Neural cell (in vitro differentiated cells): ENCODE data around the gene REPIN1. TPM values are rescaled to one million over a fixed set of nuclear protein-coding genes. Genes with fewer than 3 reads are reported as not detected.

Experiments used
- H2AFZ ChIP-seq: fragments of 200-600, 300-800 bp; sonication (generic), shearing (Covaris generic); 2 replicates; pipeline ENCODE4 v1.6.0; 2014; ENCODE audit warnings: low read depth, mild to moderate bottlenecking, antibody characterized with exemption, low read length, moderate library complexity
- H3F3A ChIP-seq: fragments of 200-600 bp; shearing (Covaris generic); 2 replicates; pipeline ENCODE4 v1.6.1; 2016; ENCODE audit warnings: mild to moderate bottlenecking, moderate library complexity, mixed read lengths, antibody characterized with exemption, low read length; ENCODE audit not compliant: insufficient read depth, poor library complexity, severe bottlenecking
- H3K27ac ChIP-seq: fragments of 200-600, 300-800 bp; sonication (generic), shearing (Covaris generic); 2 replicates; pipeline ENCODE4 v1.5.1; 2014; ENCODE audit warnings: mild to moderate bottlenecking, low read length, moderate library complexity
- H3K27me3 ChIP-seq: fragments of 300-800, 200-600 bp; sonication (generic), shearing (Covaris generic); 2 replicates; pipeline ENCODE4 v1.6.0; 2014; ENCODE audit warnings: mild to moderate bottlenecking, low read depth, low read length, moderate library complexity; ENCODE audit not compliant: insufficient read depth
- H3K36me3 ChIP-seq: fragments of 300-800, 200-600 bp; sonication (generic), shearing (Covaris generic); 2 replicates; pipeline ENCODE4 v1.5.1; 2014; ENCODE audit warnings: mild to moderate bottlenecking, antibody characterized with exemption, low read length, moderate library complexity; ENCODE audit not compliant: insufficient read depth
- H3K4me2 ChIP-seq: fragments of 300-800, 200-600 bp; sonication (generic), shearing (Covaris generic); 2 replicates; pipeline ENCODE4 v1.6.0; 2014; ENCODE audit warnings: mild to moderate bottlenecking, low read length
- H3K4me3 ChIP-seq: fragments of 300-800, 200-600 bp; sonication (generic), shearing (Covaris generic); 2 replicates; pipeline ENCODE4 v1.5.1; 2014; ENCODE audit warnings: mild to moderate bottlenecking, low read length, moderate library complexity
- H3K79me2 ChIP-seq: fragments of 200-600 bp; shearing (Covaris generic); replicated peaks from 2 replicates; pipeline ENCODE4 v1.6.0; 2014; ENCODE audit warnings: mild to moderate bottlenecking, low read length, moderate library complexity; ENCODE audit not compliant: insufficient read depth
- H3K9ac ChIP-seq: fragments of 300-800, 200-600 bp; sonication (generic), shearing (Covaris generic); 2 replicates; pipeline ENCODE4 v1.6.1; 2016; ENCODE audit warnings: mild to moderate bottlenecking, low read length, mixed read lengths
- H3K9me2 ChIP-seq: fragments of 200-600 bp; shearing (Covaris generic); 2 replicates; pipeline ENCODE4 v1.6.1; 2016; ENCODE audit warnings: mild to moderate bottlenecking, low read length, mixed read lengths; ENCODE audit not compliant: insufficient read depth
- H3K9me3 ChIP-seq: fragments of 200-600, 300-800 bp; sonication (generic), shearing (Covaris generic); 2 replicates; pipeline ENCODE4 v1.6.1; 2016; ENCODE audit warnings: mild to moderate bottlenecking, mixed run types, low read length, moderate library complexity, mixed read lengths
- H4K20me1 ChIP-seq: fragments of 200-600 bp; shearing (Covaris generic); 2 replicates; pipeline ENCODE4 v1.6.1; 2016; ENCODE audit warnings: mild to moderate bottlenecking, mixed run types; ENCODE audit not compliant: insufficient read depth
- EP300 ChIP-seq: fragments of 450-650 bp; conservative IDR thresholded peaks from 2 replicates; pipeline ENCODE4 v1.6.1; 2014; ENCODE audit warnings: antibody characterized with exemption, mild to moderate bottlenecking, moderate library complexity; ENCODE audit not compliant: poor library complexity, severe bottlenecking
- EZH2 ChIP-seq: fragments of 200-600, 300-800 bp; shearing (Covaris generic), sonication (generic); IDR thresholded peaks from 2 replicates; pipeline ENCODE4 v1.6.1; 2014; ENCODE audit warnings: antibody characterized with exemption, low read length, borderline replicate concordance, mild to moderate bottlenecking; ENCODE audit not compliant: insufficient read depth, poor library complexity, severe bottlenecking
- MXI1 ChIP-seq: fragments of 450-650 bp; conservative IDR thresholded peaks from 2 replicates; pipeline ENCODE4 v1.6.1; 2014; ENCODE audit warnings: antibody characterized with exemption, mild to moderate bottlenecking; ENCODE audit not compliant: poor library complexity, severe bottlenecking
- POLR2AphosphoS5 ChIP-seq: IDR thresholded peaks from 2 replicates; pipeline ENCODE4 v1.6.1; 2012
- RAD21 ChIP-seq: fragments of 450-650 bp; conservative IDR thresholded peaks from 2 replicates; pipeline ENCODE4 v1.6.1; 2014; ENCODE audit warnings: antibody characterized with exemption, mild to moderate bottlenecking, moderate library complexity
- SMC3 ChIP-seq: fragments of 450-650 bp; conservative IDR thresholded peaks from 2 replicates; pipeline ENCODE4 v1.6.1; 2014; ENCODE audit warnings: antibody characterized with exemption, mild to moderate bottlenecking, moderate library complexity; ENCODE audit not compliant: poor library complexity
- TAF1 ChIP-seq: IDR thresholded peaks from 2 replicates; pipeline ENCODE4 v1.6.1; 2012; ENCODE audit warnings: low read depth
- polyA plus RNA-seq: library from polyadenylated mRNA; depleted of rRNA; stranded (reverse); fragments of >200 nt; gene quantifications from 2 replicates; pipeline ENCODE4 v1.2.3, GENCODE V29; 2014
- TF ChIP-seq, protein P1 (sequence below): IDR thresholded peaks from 2 replicates; pipeline ENCODE4 v1.6.1; 2012; ENCODE audit warnings: borderline replicate concordance
- TF ChIP-seq, protein P2 (sequence below): fragments of 450-650 bp; IDR thresholded peaks from 2 replicates; pipeline ENCODE4 v1.5.1; 2014; ENCODE audit warnings: antibody characterized with exemption, mild to moderate bottlenecking, moderate library complexity; ENCODE audit not compliant: poor library complexity, severe bottlenecking

REPIN1 gene
- polyA plus RNA-seq, 1 donor from 2014 or later: 95.5 TPM

- Histone ChIP-seq H3K36me3 (no peaks in the 10 kb centered on the region), H3K9ac (no peak overlapping the region), H3K9me3 (no peaks in the 10 kb centered on the region), H3K4me2 (no peak overlapping the region), H2AFZ (no peak overlapping the region), H3K4me3 (no peak overlapping the region), H4K20me1 (no peaks in the 10 kb centered on the region), H3K27me3 (no peaks in the 10 kb centered on the region), H3K9me2 (no peaks in the 10 kb centered on the region), H3F3A (no peaks in the 10 kb centered on the region), H3K79me2 (peaks cover 12% of the 10 kb centered on the region), H3K27ac (no peak overlapping the region)
- no peak for TF ChIP-seq MXI1
- TF ChIP-seq, protein P1, sequence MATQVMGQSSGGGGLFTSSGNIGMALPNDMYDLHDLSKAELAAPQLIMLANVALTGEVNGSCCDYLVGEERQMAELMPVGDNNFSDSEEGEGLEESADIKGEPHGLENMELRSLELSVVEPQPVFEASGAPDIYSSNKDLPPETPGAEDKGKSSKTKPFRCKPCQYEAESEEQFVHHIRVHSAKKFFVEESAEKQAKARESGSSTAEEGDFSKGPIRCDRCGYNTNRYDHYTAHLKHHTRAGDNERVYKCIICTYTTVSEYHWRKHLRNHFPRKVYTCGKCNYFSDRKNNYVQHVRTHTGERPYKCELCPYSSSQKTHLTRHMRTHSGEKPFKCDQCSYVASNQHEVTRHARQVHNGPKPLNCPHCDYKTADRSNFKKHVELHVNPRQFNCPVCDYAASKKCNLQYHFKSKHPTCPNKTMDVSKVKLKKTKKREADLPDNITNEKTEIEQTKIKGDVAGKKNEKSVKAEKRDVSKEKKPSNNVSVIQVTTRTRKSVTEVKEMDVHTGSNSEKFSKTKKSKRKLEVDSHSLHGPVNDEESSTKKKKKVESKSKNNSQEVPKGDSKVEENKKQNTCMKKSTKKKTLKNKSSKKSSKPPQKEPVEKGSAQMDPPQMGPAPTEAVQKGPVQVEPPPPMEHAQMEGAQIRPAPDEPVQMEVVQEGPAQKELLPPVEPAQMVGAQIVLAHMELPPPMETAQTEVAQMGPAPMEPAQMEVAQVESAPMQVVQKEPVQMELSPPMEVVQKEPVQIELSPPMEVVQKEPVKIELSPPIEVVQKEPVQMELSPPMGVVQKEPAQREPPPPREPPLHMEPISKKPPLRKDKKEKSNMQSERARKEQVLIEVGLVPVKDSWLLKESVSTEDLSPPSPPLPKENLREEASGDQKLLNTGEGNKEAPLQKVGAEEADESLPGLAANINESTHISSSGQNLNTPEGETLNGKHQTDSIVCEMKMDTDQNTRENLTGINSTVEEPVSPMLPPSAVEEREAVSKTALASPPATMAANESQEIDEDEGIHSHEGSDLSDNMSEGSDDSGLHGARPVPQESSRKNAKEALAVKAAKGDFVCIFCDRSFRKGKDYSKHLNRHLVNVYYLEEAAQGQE: no peak
- TF ChIP-seq, protein P2, sequence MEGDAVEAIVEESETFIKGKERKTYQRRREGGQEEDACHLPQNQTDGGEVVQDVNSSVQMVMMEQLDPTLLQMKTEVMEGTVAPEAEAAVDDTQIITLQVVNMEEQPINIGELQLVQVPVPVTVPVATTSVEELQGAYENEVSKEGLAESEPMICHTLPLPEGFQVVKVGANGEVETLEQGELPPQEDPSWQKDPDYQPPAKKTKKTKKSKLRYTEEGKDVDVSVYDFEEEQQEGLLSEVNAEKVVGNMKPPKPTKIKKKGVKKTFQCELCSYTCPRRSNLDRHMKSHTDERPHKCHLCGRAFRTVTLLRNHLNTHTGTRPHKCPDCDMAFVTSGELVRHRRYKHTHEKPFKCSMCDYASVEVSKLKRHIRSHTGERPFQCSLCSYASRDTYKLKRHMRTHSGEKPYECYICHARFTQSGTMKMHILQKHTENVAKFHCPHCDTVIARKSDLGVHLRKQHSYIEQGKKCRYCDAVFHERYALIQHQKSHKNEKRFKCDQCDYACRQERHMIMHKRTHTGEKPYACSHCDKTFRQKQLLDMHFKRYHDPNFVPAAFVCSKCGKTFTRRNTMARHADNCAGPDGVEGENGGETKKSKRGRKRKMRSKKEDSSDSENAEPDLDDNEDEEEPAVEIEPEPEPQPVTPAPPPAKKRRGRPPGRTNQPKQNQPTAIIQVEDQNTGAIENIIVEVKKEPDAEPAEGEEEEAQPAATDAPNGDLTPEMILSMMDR: no peak
- no peak for TF ChIP-seq EP300
- no peak for TF ChIP-seq POLR2AphosphoS5
- TF ChIP-seq RAD21: no peak
- TF ChIP-seq SMC3: no peak
- TF ChIP-seq TAF1: no peak
- no peak for TF ChIP-seq EZH2
Observed at GRCh38 chr7:150397346-150398107, 28.9 kb downstream of the REPIN1 start.

DNA sequence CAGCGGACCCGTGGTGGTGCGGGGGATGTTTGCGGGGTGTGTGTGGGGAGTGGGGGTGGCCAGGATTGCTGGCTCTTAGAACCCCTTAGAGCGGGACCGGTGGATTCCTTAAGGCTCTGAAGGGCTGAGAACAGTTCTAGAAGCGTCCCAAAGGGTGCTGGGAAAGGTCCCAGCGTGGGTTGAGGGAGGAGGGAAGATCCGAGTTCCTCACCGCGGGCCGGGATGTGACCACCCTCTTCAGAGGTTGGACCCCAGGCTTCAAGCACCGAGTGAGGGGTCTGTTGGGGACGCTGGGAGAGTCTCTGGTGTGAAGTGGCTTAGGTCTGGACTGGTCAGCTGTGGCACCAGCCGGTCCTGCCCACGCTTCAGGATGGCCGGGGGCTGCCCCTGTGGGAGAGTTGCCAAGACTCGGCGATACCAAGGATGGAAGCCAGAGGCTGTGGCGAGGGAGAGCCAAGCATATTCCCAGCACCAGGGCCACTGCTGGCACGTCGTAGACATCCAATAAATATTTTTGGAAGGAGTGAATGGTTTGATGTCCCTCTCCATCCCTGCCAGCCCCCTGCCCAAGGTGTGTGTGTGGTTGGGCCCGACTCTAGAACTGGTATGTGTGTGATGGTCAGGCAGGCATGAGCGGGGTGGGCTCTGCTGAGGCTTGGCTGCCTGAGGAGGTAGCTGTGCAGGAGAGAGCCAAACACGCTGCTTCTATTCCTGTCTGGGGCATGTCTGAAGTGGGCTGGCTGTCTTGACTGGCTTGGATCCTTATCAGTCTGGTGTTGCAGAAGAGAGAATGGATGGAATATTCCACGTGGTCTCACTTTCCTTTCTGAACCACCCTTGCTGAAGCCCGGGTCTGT, 29.7 kb downstream of the REPIN1 start:
- Histone ChIP-seq H3K4me2 (no peak overlapping the region), H3K9me2 (no peaks in the 10 kb centered on the region), H3K79me2 (peaks cover 7% of the 10 kb centered on the region), H3K27me3 (no peaks in the 10 kb centered on the region), H3K27ac (no peak overlapping the region), H3K36me3 (no peaks in the 10 kb centered on the region), H2AFZ (no peak overlapping the region), H3K4me3 (no peak overlapping the region), H4K20me1 (no peaks in the 10 kb centered on the region), H3F3A (no peaks in the 10 kb centered on the region), H3K9me3 (no peaks in the 10 kb centered on the region), H3K9ac (no peak overlapping the region)
- TF ChIP-seq, protein P1: no peak
- TF ChIP-seq EP300: no peak
